ENCODE data around the gene ASCL1.

The ASCL1 gene

DNA sequence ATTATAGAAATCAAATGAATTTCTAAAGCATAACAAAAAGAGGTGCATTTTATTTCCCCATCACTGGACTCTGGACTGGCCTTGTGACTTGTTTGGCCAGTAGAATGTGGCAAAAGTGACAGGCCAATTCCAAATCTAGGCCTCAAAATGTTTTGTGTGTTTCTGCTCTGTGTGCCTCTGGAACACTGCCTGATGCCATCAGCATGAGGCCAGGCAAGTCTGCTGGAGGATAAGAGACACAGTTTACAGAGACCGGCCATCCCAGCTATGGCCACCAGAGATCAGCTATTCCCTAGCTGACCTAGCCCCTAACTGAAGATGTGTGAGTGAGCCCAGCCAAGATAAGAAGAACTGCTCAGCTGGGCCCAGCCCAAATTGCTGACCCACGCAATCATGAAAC lies 32.9 kb downstream of the ASCL1 start:
- DNase-seq: no peak

DNA sequence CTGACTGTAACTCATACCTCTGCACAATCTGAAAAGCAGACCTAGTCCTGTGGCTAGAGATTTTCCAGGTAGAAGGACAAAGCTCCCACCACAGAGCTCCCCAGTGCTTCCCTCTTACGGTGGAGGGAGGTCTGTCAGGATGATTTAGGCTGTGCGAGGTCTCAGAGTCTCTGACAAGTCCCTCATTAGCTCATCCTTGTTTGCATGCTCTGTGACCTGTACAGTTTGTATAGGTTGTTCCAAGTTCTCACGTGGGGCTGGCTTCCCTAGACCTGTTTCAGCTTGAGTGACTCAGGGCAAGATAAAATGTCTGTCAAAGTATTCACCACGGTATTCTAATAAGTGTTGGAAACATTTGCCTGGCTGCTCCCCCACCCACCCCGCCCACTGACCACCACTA lies 34.8 kb downstream of the ASCL1 start:
- no peak for DNase-seq

DNA sequence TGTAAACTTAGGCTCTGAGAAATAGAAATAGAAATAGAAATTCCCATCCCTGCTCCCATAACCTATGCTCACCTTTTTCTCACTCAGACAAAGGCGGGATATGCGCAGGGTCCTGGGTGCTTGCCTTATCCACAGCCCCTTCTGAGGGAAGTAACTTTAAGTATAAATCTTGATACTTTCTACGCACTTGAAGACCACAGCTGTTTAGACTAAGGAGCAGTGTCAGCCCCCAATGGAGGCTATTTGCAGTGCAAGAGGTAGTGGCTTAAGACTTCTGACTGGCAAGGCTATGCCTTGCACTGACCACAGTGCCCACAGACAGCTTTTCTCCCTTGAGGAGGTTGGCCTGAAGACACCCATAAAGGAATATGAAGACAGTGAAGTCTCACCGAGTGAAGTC lies 35.2 kb downstream of the ASCL1 start:
- no peak for DNase-seq

DNA sequence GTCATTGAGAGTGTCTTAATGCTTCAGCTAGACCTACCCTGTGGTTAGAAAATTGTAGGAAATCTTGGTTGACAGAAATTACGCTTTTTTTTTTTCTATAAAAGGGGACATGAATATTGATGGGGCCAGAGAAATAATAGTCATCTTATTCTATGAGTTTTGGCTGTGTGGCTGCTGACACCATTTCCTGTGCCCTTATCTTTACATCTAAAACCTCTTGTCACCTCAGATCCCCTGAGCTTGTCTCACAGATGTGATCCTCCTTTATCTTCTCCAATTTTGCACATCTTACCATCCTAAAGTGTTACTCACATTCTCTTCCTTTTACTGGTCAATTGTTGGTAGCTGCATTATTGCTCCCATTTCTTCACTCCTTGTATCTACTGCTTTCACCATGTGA lies 36.1 kb downstream of the ASCL1 start:
- no peak for DNase-seq

DNA sequence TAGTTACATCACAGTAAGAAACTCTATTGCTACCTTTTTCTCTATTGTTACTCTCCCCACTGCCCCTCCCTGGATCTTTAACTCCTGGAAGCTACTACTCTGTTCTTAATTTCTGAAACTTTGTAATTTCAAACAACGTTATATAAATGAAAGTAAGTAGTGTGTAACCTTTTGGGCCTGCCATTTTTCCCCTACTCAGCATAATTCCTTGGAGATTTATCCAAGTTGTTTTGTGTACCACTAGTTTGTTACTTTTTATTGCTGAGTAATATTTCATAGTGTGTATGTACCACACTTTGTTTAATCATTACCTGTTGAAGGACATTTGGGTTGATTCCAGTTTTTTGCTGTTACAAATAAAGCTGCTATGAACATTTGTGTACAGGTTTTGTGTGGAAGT lies 37.9 kb downstream of the ASCL1 start:
- DNase-seq: no peak

Data from CD4-positive, alpha-beta T cell treated with Interleukin-21 for 1 hour (primary cell).